GM21576 (cell line): ENCODE results near the gene ERBIN.
"Not testable (repeated sequence)": the region's sequence is repeated elsewhere in the genome, so short reads cannot be mapped to it uniquely, and the experiment has no call there.

ENCODE experiments used
- ATAC-seq: cut with Tn5 transposase; IDR thresholded peaks from one replicate; pipeline ENCODE4 v1.9.1; 2021; ENCODE audit warnings: mild to moderate bottlenecking, moderate library complexity; ENCODE audit not compliant: unreplicated experiment

Gene ERBIN

GRCh38 chr5:65916636-65917035 lies 9.7 kb upstream of the ERBIN start:
- ATAC-seq, result no peak

DNA sequence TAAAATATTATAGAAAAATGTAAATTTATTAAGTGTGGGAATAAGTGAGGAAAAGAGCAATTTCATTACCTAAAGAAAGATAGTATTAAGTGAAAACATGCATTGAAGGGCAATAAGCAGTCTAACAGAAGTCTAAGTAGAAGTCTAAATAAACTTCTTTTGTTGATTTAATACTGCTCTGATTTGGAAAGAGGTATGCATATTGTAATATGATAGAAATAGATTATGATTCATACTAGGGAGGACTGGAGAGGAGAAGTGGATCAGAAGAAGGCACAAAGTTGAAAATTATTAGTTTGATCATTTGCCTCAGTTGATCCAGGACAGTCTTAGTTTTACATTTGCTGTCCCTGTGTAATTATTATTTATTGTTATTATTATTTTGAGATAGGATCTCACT lies 6.6 kb upstream of the ERBIN start:
- ATAC-seq, result no peak

DNA sequence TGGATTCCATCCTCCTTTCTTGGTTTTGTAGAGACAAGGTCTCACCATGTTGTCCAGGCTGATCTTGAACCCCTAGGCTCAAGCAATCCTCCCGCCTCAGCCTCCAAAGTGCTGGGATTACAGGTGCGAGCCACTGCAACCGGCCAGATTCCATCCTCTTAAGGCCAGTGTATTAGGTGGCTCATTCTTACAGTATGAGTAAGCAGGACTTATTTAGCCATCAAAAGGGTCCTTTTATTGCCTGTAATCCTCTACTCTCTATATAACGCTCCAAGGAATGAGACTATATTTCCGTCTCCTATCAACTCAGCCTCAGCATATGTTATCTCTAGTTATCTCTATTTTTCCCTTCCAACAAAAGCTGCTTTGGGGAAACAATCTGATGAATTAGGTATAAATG lies 3.0 kb upstream of the ERBIN start:
- no peak for ATAC-seq

DNA sequence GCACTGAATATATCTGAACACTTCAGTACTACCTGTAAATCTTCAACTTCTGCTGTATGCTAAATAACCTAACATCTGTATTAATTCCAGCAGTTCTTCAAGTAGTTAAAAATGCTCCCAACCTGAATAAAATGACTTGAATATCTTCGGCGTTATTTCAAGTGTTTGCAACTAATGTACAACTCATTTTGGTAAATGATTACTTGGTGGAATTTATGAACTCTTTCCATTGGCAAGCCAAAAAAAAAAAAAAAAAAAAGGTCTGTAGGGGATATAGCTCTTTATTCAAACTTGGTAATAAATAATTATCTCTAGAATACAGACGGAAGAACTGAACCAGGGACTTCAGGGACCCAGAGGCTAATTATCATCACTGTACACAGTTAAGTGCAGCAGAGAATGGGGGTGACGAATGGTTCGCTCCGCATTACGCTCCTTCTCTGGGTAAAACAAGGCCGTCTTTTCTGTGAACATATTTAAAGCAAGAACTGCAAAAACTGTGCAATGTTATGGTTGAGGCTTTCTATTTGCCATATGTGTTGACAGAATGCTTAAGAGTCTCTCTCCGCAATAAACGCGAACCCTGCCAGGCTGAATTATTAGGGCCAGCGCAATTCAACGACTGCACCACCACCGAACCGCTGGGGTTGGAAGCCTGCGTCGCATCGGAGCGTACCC lies 1.9 kb upstream of the ERBIN start:
- ATAC-seq, result no peak

- ATAC-seq, result peak; percentile 59
These were observed 1.3 kb upstream of the ERBIN start for GRCh38 chr5:65925044-65925600.

GRCh38 chr5:65925601-65926275 lies 637 bp upstream of the ERBIN start:
- ATAC-seq, result peak; percentile 56

DNA sequence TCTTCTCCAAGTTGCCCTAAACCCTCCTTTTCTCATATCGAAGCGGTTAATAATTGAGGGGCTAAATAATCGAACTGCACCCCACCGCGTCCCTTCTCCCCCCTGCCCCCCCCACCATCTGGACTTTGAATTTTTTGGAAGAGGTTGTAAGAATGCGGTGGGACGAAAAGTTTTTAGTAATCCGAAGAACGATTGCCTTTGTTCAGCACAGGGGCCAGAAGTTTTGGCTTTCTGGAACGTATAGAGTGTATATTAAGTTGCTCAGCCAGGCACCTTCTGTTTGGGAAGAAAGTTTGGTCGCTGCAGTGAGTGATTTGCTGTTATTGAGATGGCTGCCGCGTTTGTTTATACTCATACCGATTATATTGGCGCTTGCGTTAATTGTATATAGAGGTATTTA lies 518 bp downstream of the ERBIN start:
- no peak for ATAC-seq

GRCh38 chr5:65927503-65928321 lies 1.3 kb downstream of the ERBIN start:
- peak; percentile 26 for ATAC-seq

GRCh38 chr5:65928322-65928752 lies 2.0 kb downstream of the ERBIN start:
- ATAC-seq, result no peak

DNA sequence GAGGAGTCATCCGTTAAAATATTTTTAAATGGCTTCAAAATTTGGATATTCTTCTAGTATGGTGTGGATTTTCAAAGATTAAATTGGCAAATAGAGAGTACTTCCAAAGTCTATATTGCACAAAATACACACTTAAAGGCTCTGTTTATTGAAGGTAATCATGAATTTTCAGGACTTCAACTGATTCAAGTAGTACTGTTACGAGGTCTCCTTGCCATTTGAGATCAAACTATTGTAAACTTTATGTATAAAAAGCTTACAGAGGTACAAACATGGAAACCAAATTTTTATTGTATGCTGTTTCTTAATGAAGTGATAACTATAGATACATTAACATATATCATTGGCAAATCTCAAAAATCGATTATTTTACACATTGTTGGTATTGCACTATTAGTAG lies 2.5 kb downstream of the ERBIN start:
- no peak for ATAC-seq

DNA sequence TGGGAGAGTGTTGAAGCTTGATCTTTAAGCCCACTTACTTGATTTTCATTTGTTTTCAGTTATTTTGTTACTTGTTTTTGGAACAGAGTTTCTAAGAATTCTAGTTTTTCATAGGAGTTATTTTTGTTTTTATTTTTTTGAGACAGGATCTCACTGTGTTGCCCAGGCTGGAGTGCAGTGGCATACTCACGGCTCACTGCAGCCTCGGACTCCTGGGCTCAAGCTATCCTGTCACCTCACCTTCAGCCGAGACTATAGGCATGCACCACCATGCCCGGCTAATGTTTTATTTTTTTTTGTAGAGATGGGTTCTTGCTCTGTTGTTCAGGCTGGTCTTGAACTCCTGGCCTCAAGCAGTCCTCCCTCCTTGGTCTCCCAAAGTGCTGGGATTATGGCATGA lies 6.3 kb downstream of the ERBIN start:
- no peak for ATAC-seq

DNA sequence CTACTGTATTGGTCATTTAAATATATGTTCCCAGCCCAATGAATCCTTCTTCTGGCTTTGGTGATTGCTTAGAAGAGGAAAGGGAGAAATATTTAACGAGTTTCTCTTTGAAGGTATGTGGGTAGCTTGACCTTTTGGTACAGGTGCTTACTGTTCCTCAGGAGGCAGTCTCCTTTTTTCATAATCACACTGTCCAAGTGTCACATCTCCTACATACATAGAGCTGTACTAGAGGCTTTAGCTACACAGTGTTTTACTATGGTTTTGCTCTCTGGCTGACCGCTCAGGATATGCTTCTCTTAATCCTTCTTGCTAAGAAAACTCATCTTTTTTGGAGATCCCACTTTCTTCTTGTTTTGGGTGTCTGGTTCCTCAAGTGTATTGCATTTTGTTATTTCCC lies 6.9 kb downstream of the ERBIN start:
- no peak for ATAC-seq

DNA sequence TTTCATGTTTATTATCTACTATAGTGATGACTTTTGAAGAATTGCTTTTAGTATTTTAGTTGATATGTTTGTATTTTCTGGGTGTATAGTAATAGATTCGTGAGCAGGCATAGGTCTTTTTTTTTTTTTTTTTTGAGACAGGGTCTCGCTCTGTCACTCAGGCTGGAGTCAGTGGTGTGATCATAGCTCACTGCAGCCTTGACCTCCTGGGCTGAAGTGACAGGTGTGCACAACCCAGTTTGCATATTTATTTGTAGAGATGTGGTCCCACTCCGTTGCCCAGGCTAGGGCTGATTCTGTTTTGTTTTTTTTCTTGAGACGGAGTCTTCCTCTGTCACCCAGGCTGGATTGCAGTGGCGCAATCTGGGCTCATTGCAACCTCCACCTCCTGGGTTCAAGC lies 11.9 kb downstream of the ERBIN start:
- peak; percentile 86 for ATAC-seq

- no peak for ATAC-seq
These were observed 17.4 kb downstream of the ERBIN start for GRCh38 chr5:65943771-65944170.

GRCh38 chr5:65946198-65946745 lies 19.9 kb downstream of the ERBIN start:
- ATAC-seq, result no peak

GRCh38 chr5:65948115-65948747 lies 21.9 kb downstream of the ERBIN start:
- ATAC-seq, result no peak

DNA sequence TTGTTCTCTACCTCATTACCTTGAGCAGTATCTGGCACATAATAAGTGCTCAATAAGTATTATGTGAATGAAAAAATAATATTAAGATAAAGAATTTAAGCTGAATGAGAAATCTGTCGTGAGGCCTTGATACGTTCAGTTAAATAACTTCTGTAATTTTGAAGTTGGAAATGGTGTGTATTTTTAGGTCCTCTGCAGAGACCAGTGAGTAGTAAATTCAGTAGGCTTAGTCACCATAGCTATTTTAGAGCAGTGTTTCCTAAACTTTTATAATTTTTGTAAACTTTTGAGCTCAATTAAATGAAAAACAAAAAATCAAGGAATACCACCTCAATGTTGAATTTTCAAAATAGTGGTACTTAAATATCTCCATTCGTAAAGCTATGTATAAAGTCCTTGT lies 25.0 kb downstream of the ERBIN start:
- ATAC-seq, result no peak

DNA sequence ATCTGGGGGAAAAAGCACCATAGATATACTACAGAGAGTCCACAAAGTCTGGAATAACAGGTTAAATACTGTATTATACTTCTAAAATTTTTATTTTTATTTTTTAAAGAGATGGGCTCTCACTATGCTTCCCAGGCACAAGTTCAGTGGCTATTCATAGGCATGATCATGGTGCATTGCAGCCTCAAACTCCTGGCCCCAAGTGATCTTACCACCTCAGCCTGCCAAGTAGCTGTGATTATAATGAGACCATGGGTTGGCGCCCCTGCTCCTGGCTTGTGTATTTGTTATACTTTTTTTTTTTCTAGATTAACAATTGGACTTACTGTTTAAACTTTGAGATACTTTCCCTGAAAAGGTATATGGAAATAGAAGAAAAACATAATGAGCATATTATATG lies 25.9 kb downstream of the ERBIN start:
- ATAC-seq, result no peak

DNA sequence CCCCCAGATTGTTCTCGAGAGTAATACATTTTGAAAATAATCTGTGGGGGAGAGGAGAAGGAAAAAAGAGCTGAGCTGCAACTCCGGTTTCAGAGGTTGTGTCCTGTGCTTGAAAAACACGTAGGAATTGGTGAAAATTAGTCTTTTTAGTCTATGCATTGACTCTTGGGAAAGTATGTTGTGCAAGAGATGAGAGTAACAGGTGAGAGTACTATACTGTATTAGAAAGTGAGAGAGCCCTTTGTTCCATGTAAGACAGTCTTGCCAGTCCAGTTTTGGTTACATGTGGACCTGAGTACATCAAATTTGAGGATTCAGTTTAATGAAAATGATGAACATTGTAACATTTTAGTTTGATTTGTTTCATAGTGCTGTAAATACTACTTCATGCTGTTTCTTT lies 27.8 kb downstream of the ERBIN start:
- ATAC-seq, result no peak

GRCh38 chr5:65955746-65956145 lies 29.4 kb downstream of the ERBIN start:
- no peak for ATAC-seq

DNA sequence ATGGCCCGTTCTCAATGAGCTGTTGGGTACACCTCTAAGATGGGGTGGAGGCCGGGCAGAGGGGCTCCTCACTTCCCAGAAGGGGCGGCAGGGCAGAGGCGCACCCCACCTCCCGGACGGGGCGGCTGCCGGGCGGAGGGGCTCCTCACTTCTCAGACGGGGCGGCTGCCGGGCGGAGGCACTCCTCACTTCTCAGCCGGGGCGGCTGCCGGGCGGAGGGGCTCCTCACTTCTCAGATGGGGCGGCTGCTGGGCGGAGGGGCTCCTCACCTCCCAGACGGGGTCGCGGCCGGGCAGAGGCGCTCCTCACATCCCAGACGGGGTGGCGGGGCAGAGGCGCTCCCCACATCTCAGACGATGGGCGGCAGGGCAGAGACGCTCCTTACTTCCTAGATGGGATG lies 31.3 kb downstream of the ERBIN start:
- ATAC-seq, result not testable (repeated sequence)
